ENCODE results near the gene INPP5D. TPM values are rescaled to one million over a fixed set of nuclear protein-coding genes. Genes with fewer than 3 reads are reported as not detected.

INPP5D gene
- polyA plus RNA-seq, 2 of the 4 experiments (the other 2 are of a cell fraction): 0.26 to 0.53 TPM

DNA sequence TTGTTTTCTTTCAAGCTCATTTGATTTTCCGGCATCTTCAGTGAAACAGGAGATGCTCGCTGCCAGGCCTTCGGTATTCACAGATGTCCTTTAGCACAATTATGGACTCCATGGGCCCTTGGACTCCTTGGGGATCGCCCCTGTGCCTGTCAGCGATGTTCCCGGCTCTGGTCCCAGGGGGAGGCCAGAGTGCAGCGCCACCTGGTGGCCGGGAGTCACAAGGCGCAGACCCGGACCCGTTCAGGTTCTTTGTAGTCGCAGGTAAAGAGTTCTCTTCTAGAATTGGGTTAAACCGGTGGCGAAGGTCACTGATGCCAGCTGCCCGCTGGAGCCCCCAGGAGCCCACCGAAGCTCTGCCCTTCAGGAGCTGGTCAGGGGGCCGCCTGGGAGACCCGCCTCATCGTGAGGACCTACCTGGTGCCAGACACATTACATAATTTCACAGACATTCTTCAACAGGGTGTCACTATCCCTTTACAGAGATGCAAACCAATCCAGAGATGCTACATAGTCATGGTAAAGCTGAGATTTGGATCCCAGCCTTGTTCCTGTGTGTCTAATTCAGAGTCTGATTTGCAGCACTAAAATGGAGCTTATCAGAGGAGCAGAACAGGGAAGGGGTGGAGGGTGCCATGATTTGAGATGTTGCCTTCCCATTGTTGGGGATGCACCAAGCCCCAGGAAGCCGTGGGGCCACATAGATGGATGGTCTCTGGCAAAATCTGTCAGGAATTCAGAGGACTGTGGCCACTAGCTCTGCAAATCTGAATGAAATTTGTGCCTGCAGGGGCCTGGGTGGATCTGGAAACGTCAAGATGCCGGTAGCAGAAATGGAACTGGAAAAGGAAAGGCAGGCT lies 6.0 kb upstream of the INPP5D start (continued):
- peak; percentile 83 to 86 for TF ChIP-seq RAD21 (conservative IDR thresholded peaks at IDR 0.05 in 1 of 2, IDR thresholded peaks at IDR 0.05 in 1 of 2)
- TF ChIP-seq NPAS2 (CRISPR knock-in tag; IDR thresholded peaks at IDR 0.05; ENCODE audit: borderline replicate concordance): no peak
- peak; percentile 93 for TF ChIP-seq SMC3 (IDR thresholded peaks at IDR 0.05)

DNA sequence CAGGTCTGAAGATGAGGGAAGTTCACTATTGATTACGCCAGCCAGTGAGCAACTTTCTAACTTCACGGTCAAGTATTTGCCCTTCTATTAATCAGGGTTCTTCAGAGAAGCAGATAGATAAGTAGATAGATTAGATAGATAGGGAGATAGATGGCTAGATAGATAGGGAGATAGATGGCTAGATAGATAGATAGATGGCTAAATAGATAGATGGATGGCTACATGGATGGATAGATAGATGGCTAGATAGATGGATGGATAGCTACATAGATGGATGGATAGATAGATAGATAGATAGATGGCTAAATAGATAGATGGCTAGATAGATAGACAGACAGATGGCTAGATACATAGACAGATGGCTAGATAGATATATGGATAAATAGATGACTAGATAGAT lies 4.8 kb upstream of the INPP5D start:
- DNase-seq (ENCODE audit: low read depth in 1 of 2, low spot score in 1 of 2) (no peak), FAIRE-seq (no peak), ATAC-seq (no peak)
- H3K4me3 ChIP-seq: no peak overlapping the region
- ChIA-PET CTCF (interaction anchor here (0.6 to 3.7 kb wide), 9 partner anchors 10 to 202 kb away, joined by 3 to 45 read pairs (median 5); no protein-coding TSS in a partner anchor), POLR2A (no interaction called here)
- no peak for TF ChIP-seq GATA3 (IDR thresholded peaks at IDR 0.05; ENCODE audit: borderline replicate concordance)
- TF ChIP-seq NR3C1 (IDR thresholded peaks at IDR 0.05): no peak
- no peak for TF ChIP-seq ESRRA (IDR thresholded peaks at IDR 0.05; ENCODE audit: borderline replicate concordance, low read length)
- TF ChIP-seq, protein P1, sequence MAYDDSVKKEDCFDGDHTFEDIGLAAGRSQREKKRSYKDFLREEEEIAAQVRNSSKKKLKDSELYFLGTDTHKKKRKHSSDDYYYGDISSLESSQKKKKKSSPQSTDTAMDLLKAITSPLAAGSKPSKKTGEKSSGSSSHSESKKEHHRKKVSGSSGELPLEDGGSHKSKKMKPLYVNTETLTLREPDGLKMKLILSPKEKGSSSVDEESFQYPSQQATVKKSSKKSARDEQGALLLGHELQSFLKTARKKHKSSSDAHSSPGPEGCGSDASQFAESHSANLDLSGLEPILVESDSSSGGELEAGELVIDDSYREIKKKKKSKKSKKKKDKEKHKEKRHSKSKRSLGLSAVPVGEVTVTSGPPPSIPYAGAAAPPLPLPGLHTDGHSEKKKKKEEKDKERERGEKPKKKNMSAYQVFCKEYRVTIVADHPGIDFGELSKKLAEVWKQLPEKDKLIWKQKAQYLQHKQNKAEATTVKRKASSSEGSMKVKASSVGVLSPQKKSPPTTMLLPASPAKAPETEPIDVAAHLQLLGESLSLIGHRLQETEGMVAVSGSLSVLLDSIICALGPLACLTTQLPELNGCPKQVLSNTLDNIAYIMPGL (CRISPR knock-in tag; IDR thresholded peaks at IDR 0.05; ENCODE audit: borderline replicate concordance): no peak
- no peak for TF ChIP-seq RAD21 (conservative IDR thresholded peaks at IDR 0.05 in 1 of 2, IDR thresholded peaks at IDR 0.05 in 1 of 2)
- TF ChIP-seq HES2 (IDR thresholded peaks at IDR 0.05): no peak
- TF ChIP-seq, protein P2, sequence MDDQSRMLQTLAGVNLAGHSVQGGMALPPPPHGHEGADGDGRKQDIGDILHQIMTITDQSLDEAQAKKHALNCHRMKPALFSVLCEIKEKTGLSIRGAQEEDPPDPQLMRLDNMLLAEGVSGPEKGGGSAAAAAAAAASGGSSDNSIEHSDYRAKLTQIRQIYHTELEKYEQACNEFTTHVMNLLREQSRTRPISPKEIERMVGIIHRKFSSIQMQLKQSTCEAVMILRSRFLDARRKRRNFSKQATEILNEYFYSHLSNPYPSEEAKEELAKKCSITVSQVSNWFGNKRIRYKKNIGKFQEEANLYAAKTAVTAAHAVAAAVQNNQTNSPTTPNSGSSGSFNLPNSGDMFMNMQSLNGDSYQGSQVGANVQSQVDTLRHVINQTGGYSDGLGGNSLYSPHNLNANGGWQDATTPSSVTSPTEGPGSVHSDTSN (IDR thresholded peaks at IDR 0.05): no peak
- TF ChIP-seq HOXB13 (CRISPR knock-in tag; IDR thresholded peaks at IDR 0.05; ENCODE audit: low read depth): no peak
- TF ChIP-seq PHF8 (IDR thresholded peaks at IDR 0.05; ENCODE audit: borderline replicate concordance, low read depth): no peak
- no peak for TF ChIP-seq ZSCAN20 (CRISPR knock-in tag; IDR thresholded peaks at IDR 0.05)
- no peak for TF ChIP-seq JUN (IDR thresholded peaks at IDR 0.05)
- TF ChIP-seq BHLHE40 (IDR thresholded peaks at IDR 0.05; ENCODE audit: low read depth, low read length): no peak
- no peak for TF ChIP-seq EHMT2 (IDR thresholded peaks at IDR 0.05; ENCODE audit: low read depth)
- H3K4me2 ChIP-seq: no peak overlapping the region
- H3K9me3 ChIP-seq: no peaks in the 10 kb centered on the region
- WGBS (ENCODE audit: missing lambda C conversion rate): 90% methylated on average over 2 of the region's 2 CpGs
- H3K27ac ChIP-seq: no peak overlapping the region
- 0 out of 3 replicates have a peak, but pooled peaks cover 12% of the 10 kb centered on the region for H3K4me1 ChIP-seq

GRCh38 chr2:233056961-233057605 lies 3.1 kb upstream of the INPP5D start:
- 53% methylated on average over 6 of the region's 6 CpGs for WGBS (ENCODE audit: missing lambda C conversion rate)
- DNase-seq (ENCODE audit: low read depth in 1 of 2, low spot score in 1 of 2) (no peak), ATAC-seq (no peak), FAIRE-seq (no peak)
- H3K4me1 ChIP-seq: 0 out of 3 replicates have a peak, but pooled peaks cover 6% of the 10 kb centered on the region
- CTCF ChIA-PET: interaction anchor here (0.6 to 1.4 kb wide), 4 partner anchors 10 to 204 kb away, joined by 3 to 7 read pairs (median 4); no protein-coding TSS in a partner anchor
- no peak for TF ChIP-seq SREBF2 (IDR thresholded peaks at IDR 0.05)
- H3K9me3 ChIP-seq: no peaks in the 10 kb centered on the region
- no peak overlapping the region for H3K4me2 ChIP-seq
- H3K27ac ChIP-seq: no peak overlapping the region
- POLR2A ChIA-PET: no interaction called here
- no peak overlapping the region for H3K4me3 ChIP-seq

Data from A549 (cell line).